Cardiac muscle cell (in vitro differentiated cells and primary cell): Measurements from ENCODE around the gene TUBD1. TPM values are rescaled to one million over a fixed set of nuclear protein-coding genes. Genes with fewer than 3 reads are reported as not detected.
"Not testable (repeated sequence)": the region's sequence is repeated elsewhere in the genome, so short reads cannot be mapped to it uniquely, and the experiment has no call there.

Experiments used
- DNase-seq, 2 donors: peaks; one replicate each; pipeline versions ENCODE4 v3.0.0 to v3.0.0-alpha.2; 2010 to 2017; ENCODE audit warnings: low read depth in 1 of 2, low spot score in 1 of 2
- H3K27ac ChIP-seq: fragments of 200-600 bp; sonication (generic); 2 replicates; pipeline ENCODE4 v1.5.1; 2016
- H3K27me3 ChIP-seq: fragments of 200-600 bp; sonication (generic); 2 replicates; pipeline ENCODE4 v1.6.0; 2016; ENCODE audit warnings: control low read depth
- H3K36me3 ChIP-seq: fragments of 200-600 bp; sonication (generic); 2 replicates; pipeline ENCODE4 v1.5.1; 2016; ENCODE audit warnings: control low read depth
- H3K4me1 ChIP-seq: fragments of 200-600 bp; sonication (generic); 2 replicates; pipeline ENCODE4 v1.8.1; 2017; ENCODE audit warnings: low read depth, mild to moderate bottlenecking, mixed run types
- H3K4me3 ChIP-seq: fragments of 200-600 bp; sonication (generic); 2 replicates; pipeline ENCODE4 v1.5.1; 2016; ENCODE audit warnings: mild to moderate bottlenecking
- H3K9me3 ChIP-seq: fragments of 200-600 bp; sonication (generic); 2 replicates; pipeline ENCODE4 v1.5.1; 2017; ENCODE audit warnings: low read depth, mild to moderate bottlenecking, control low read depth
- CTCF ChIP-seq: IDR thresholded peaks from 2 replicates; pipeline ENCODE4 v1.5.1; 2012; ENCODE audit warnings: low read depth, mild to moderate bottlenecking, low read length
- polyA plus RNA-seq: library from polyadenylated mRNA; unstranded; fragments of >200 nt; fragmentation: Nextera tagmentation; extraction: Ambion mirVana; gene quantifications from 2 replicates; pipeline ENCODE4 v1.2.1, GENCODE V29; 2016
- total RNA-seq: library from RNA; depleted of rRNA; stranded (reverse); fragments of >200 nt; gene quantifications from 2 replicates; pipeline ENCODE4 v1.2.3, GENCODE V29; 2016

Gene TUBD1
- total and polyA plus RNA-seq, 2 experiments from 2014 or later, result 10.9 to 17.5 TPM

- DNase-seq, result peak in 1 of 2 donors; percentile 83
- Histone ChIP-seq H3K9me3 (no peaks in the 10 kb centered on the region), H3K4me1 (peaks cover 2% of the 10 kb centered on the region), H3K36me3 (no peaks in the 10 kb centered on the region), H3K4me3 (no peak overlapping the region), H3K27ac (peak overlapping the region; percentile 21), H3K27me3 (no peaks in the 10 kb centered on the region)
- TF ChIP-seq CTCF, result no peak
Observed at GRCh38 chr17:59851439-59852375, 41.0 kb downstream of the TUBD1 start.

- H3K27me3 ChIP-seq, H3K36me3 ChIP-seq, H3K4me3 ChIP-seq, DNase-seq, H3K27ac ChIP-seq, H3K4me1 ChIP-seq, H3K9me3 ChIP-seq: not testable (repeated sequence)
Observed at GRCh38 chr17:59850311-59850710, 42.4 kb downstream of the TUBD1 start.

- Histone ChIP-seq H3K9me3 (no peaks in the 10 kb centered on the region), H3K27me3 (no peaks in the 10 kb centered on the region), H3K27ac (no peak overlapping the region), H3K4me3 (no peak overlapping the region), H3K36me3 (no peaks in the 10 kb centered on the region), H3K4me1 (peaks cover 7% of the 10 kb centered on the region)
- DNase-seq, result peak in 1 of 2 donors; percentile 91
- TF ChIP-seq CTCF, result no peak
Observed at GRCh38 chr17:59848778-59849177, 44.0 kb downstream of the TUBD1 start.

GRCh38 chr17:59848385-59848668 lies 44.4 kb downstream of the TUBD1 start:
- TF ChIP-seq CTCF, result no peak
- Histone ChIP-seq H3K36me3 (no peaks in the 10 kb centered on the region), H3K9me3 (no peaks in the 10 kb centered on the region), H3K4me3 (no peak overlapping the region), H3K4me1 (peaks cover 7% of the 10 kb centered on the region), H3K27me3 (no peaks in the 10 kb centered on the region), H3K27ac (no peak overlapping the region)
- DNase-seq, result no peak

- H3K9me3 ChIP-seq, result no peaks in the 10 kb centered on the region
- no peak for TF ChIP-seq CTCF
- no peaks in the 10 kb centered on the region for H3K36me3 ChIP-seq
- DNase-seq, result peak in 1 of 2 donors; percentile 87
- peak overlapping the region; percentile 83 for H3K27ac ChIP-seq
- H3K4me1 ChIP-seq, result peaks cover 7% of the 10 kb centered on the region
- no peak overlapping the region for H3K4me3 ChIP-seq
- no peaks in the 10 kb centered on the region for H3K27me3 ChIP-seq
Observed at GRCh38 chr17:59846394-59847165, 46.2 kb downstream of the TUBD1 start.
